HG03439 (cell line): ENCODE measurements around the gene SDCBP2.

Experiments used
- ATAC-seq: cut with Tn5 transposase; IDR thresholded peaks from one replicate; pipeline ENCODE4 v1.9.1; 2021; ENCODE audit warnings: mild to moderate bottlenecking, moderate library complexity; ENCODE audit not compliant: unreplicated experiment

SDCBP2 gene

GRCh38 chr20:1298888-1299511 lies 29.9 kb downstream of the SDCBP2 start:
- no peak for ATAC-seq

- no peak for ATAC-seq
Observed at GRCh38 chr20:1298166-1298565, 30.8 kb downstream of the SDCBP2 start.

GRCh38 chr20:1297486-1297885 lies 31.5 kb downstream of the SDCBP2 start:
- ATAC-seq: no peak

- no peak for ATAC-seq
Observed at GRCh38 chr20:1296922-1297321, 32.0 kb downstream of the SDCBP2 start.

GRCh38 chr20:1296117-1296610 lies 32.8 kb downstream of the SDCBP2 start:
- no peak for ATAC-seq

GRCh38 chr20:1295276-1295930 lies 33.5 kb downstream of the SDCBP2 start:
- ATAC-seq: no peak

GRCh38 chr20:1294497-1294896 lies 34.4 kb downstream of the SDCBP2 start:
- no peak for ATAC-seq

GRCh38 chr20:1293641-1294379 lies 35.1 kb downstream of the SDCBP2 start:
- no peak for ATAC-seq

- no peak for ATAC-seq
Observed at GRCh38 chr20:1292620-1293019, 36.3 kb downstream of the SDCBP2 start.

- no peak for ATAC-seq
Observed at GRCh38 chr20:1291191-1291741, 37.7 kb downstream of the SDCBP2 start.

GRCh38 chr20:1287787-1288569 lies 41.0 kb downstream of the SDCBP2 start:
- no peak for ATAC-seq

- ATAC-seq: no peak
Observed at GRCh38 chr20:1287306-1287705, 41.6 kb downstream of the SDCBP2 start.

- ATAC-seq: no peak
Observed at GRCh38 chr20:1286267-1287024, 42.5 kb downstream of the SDCBP2 start.

- ATAC-seq: no peak
Observed at GRCh38 chr20:1283522-1284510, 45.1 kb downstream of the SDCBP2 start.

GRCh38 chr20:1282966-1283365 lies 46.0 kb downstream of the SDCBP2 start:
- ATAC-seq: no peak

- ATAC-seq: no peak
Observed at GRCh38 chr20:1281279-1282057, 47.5 kb downstream of the SDCBP2 start.

GRCh38 chr20:1280195-1281102 lies 48.5 kb downstream of the SDCBP2 start:
- no peak for ATAC-seq
